ENCODE data around the gene MTRF1. TPM values are rescaled to one million over a fixed set of nuclear protein-coding genes. Genes with fewer than 3 reads are reported as not detected.

Gene MTRF1
- total and polyA plus RNA-seq, 9 of the 15 experiments (the other 6 are each of a cell fraction or from before 2014, with no cell fraction given) = 12.5 to 33.7 (median 20.1) TPM

DNA sequence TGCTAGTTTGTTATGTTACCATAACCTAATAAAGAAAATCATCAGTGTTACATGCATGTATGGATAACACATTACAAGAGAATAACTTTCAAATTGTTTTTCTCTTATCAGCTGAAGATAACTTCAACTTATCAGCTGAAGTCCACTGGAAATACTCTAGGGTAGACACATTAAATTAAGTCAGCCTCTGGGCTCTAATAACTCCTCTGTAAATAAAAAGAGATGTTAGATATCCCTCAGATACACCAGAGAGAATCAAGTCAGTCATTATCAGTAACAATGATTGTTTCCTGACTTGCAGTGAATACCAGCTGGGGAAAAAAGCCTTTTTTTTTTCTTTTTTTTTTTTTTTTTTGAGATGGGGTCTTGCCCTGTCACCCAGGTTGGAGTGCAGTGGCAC, 67.4 kb downstream of the MTRF1 start:
- intact Hi-C loops (cut with micrococcal nuclease) = no loop called here
- ChIA-PET CTCF (ENCODE audit: low intra/inter-chr PET ratio) (no interaction called here), POLR2A (no interaction called here)
- Histone ChIP-seq H2AFZ (ENCODE audit: low read depth, low read length) (0 out of 2 replicates have a peak overlapping the region, but pooled peaks have one; percentile 8), H3K4me1 (replicated peaks in 1 of 2; ENCODE audit: control insufficient read depth in 2 of 2, insufficient read depth in 2 of 2, low read length in 2 of 2) (peaks cover 4 to 11% of the 10 kb centered on the region in 2 experiments; a peak in 4 of 5 replicates), H3K79me2 (ENCODE audit: control insufficient read depth, insufficient read depth, low read length) (peaks cover 12% of the 10 kb centered on the region), H3K9ac (ENCODE audit: insufficient read depth in 1 of 2, low read depth in 2 of 2, low read length in 2 of 2) (no peak overlapping the region), H3K4me3 (no peak overlapping the region), H4K20me1 (replicated peaks; ENCODE audit: control insufficient read depth, insufficient read depth, low read length) (no peaks in the 10 kb centered on the region), H3K9me3 (replicated peaks; ENCODE audit: control insufficient read depth, insufficient read depth, low read depth, low read length) (no peaks in the 10 kb centered on the region), H3K36me3 (ENCODE audit: control insufficient read depth, insufficient read depth, low read length) (no peaks in the 10 kb centered on the region), H3K27me3 (ENCODE audit: control insufficient read depth in 2 of 2, insufficient read depth in 2 of 2, low read length in 2 of 2) (no peaks in the 10 kb centered on the region), H3K4me2 (ENCODE audit: insufficient read depth, low read length) (no peak overlapping the region), H3K9me1 (ENCODE audit: control insufficient read depth, insufficient read depth, low read length) (no peaks in the 10 kb centered on the region), H3K27ac (ENCODE audit: extremely low read depth, low read depth, low read length) (no peak overlapping the region)
- TF ChIP-seq, protein P1, sequence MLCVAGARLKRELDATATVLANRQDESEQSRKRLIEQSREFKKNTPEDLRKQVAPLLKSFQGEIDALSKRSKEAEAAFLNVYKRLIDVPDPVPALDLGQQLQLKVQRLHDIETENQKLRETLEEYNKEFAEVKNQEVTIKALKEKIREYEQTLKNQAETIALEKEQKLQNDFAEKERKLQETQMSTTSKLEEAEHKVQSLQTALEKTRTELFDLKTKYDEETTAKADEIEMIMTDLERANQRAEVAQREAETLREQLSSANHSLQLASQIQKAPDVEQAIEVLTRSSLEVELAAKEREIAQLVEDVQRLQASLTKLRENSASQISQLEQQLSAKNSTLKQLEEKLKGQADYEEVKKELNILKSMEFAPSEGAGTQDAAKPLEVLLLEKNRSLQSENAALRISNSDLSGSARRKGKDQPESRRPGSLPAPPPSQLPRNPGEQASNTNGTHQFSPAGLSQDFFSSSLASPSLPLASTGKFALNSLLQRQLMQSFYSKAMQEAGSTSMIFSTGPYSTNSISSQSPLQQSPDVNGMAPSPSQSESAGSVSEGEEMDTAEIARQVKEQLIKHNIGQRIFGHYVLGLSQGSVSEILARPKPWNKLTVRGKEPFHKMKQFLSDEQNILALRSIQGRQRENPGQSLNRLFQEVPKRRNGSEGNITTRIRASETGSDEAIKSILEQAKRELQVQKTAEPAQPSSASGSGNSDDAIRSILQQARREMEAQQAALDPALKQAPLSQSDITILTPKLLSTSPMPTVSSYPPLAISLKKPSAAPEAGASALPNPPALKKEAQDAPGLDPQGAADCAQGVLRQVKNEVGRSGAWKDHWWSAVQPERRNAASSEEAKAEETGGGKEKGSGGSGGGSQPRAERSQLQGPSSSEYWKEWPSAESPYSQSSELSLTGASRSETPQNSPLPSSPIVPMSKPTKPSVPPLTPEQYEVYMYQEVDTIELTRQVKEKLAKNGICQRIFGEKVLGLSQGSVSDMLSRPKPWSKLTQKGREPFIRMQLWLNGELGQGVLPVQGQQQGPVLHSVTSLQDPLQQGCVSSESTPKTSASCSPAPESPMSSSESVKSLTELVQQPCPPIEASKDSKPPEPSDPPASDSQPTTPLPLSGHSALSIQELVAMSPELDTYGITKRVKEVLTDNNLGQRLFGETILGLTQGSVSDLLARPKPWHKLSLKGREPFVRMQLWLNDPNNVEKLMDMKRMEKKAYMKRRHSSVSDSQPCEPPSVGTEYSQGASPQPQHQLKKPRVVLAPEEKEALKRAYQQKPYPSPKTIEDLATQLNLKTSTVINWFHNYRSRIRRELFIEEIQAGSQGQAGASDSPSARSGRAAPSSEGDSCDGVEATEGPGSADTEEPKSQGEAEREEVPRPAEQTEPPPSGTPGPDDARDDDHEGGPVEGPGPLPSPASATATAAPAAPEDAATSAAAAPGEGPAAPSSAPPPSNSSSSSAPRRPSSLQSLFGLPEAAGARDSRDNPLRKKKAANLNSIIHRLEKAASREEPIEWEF (CRISPR knock-in tag; IDR thresholded peaks at IDR 0.05) = no peak
- TF ChIP-seq ELK1 (CRISPR knock-in tag; IDR thresholded peaks at IDR 0.05) (no peak), CGGBP1 (CRISPR knock-in tag; IDR thresholded peaks at IDR 0.05) (no peak), SLC30A9 (CRISPR knock-in tag; IDR thresholded peaks at IDR 0.05) (no peak), EP300 (IDR thresholded peaks at IDR 0.05; ENCODE audit: low read length) (no peak), FOXK2 (conservative IDR thresholded peaks at IDR 0.05 in 1 of 2, IDR thresholded peaks at IDR 0.05 in 1 of 2; ENCODE audit: low read depth in 2 of 2) (no peak)
- TF ChIP-seq, protein P2, sequence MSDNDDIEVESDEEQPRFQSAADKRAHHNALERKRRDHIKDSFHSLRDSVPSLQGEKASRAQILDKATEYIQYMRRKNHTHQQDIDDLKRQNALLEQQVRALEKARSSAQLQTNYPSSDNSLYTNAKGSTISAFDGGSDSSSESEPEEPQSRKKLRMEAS (CRISPR knock-in tag; IDR thresholded peaks at IDR 0.05) = no peak
- no peak for DNase-seq (ENCODE audit: extremely low read depth in 1 of 4, low spot score in 3 of 4)
- no TSS peak for BruUV-seq (replicated peaks)
- FAIRE-seq = no peak
- no peak for ATAC-seq
- in situ Hi-C loops (cut with MboI) = no loop called here
